Breast epithelium (tissue), 4 donors: ENCODE results near the gene CALHM6. TPM values are rescaled to one million over a fixed set of nuclear protein-coding genes. Genes with fewer than 3 reads are reported as not detected.

ENCODE experiments used
- DNase-seq, 2 donors: peaks; one replicate each; pipeline ENCODE4 v3.0.0-alpha.2; 2019; ENCODE audit warnings: low spot score in 2 of 2
- H3K27ac ChIP-seq, 2 donors: fragments of 200-600 bp; sonication (generic) in 1 of 2; one replicate each; pipeline ENCODE4 v1.5.1; 2016 to 2019; ENCODE audit warnings: mild to moderate bottlenecking in 1 of 2
- H3K27me3 ChIP-seq, 2 donors: fragments of 200-600 bp; sonication (generic) in 1 of 2; one replicate each; pipeline versions ENCODE4 v1.5.1 to v1.6.0; 2017 to 2019; ENCODE audit warnings: control low read depth in 1 of 2, mild to moderate bottlenecking in 1 of 2
- H3K36me3 ChIP-seq: fragments of 200-600 bp; one replicate; pipeline ENCODE4 v1.5.1; 2019
- H3K4me1 ChIP-seq, 2 donors: fragments of 200-600 bp; sonication (generic); one replicate each; pipeline ENCODE4 v1.5.1; 2016 to 2019; ENCODE audit warnings: control low read depth in 1 of 2
- H3K4me3 ChIP-seq, 3 donors: fragments of 200-600 bp; sonication (generic); 1 replicate in 2 of 3; 2 replicates in 1 of 3; pipeline ENCODE4 v1.5.1; 2016 to 2019; ENCODE audit warnings: mild to moderate bottlenecking in 3 of 3, moderate library complexity in 2 of 3
- H3K9me3 ChIP-seq, 2 donors: fragments of 200-600 bp; sonication (generic) in 1 of 2; one replicate each; pipeline ENCODE4 v1.5.1; 2016 to 2019; ENCODE audit warnings: control low read depth in 1 of 2
- CTCF ChIP-seq, 3 donors: fragments of 450-650 bp; IDR thresholded peaks; one replicate each; pipeline ENCODE4 v1.5.1; 2016 to 2017; ENCODE audit warnings: antibody characterized with exemption in 3 of 3, mild to moderate bottlenecking in 3 of 3, moderate library complexity in 3 of 3
- POLR2A ChIP-seq: fragments of 450-650 bp; IDR thresholded peaks from one replicate; pipeline ENCODE4 v1.6.1; 2016; ENCODE audit warnings: antibody characterized with exemption, mild to moderate bottlenecking, moderate library complexity
- POLR2AphosphoS5 ChIP-seq, 3 donors: sonication (generic); formaldehyde crosslinking; IDR thresholded peaks; one replicate each; pipeline ENCODE4 v1.6.1; 2017; ENCODE audit warnings: antibody characterized with exemption in 3 of 3
- intact Hi-C: fragments of 100-400 bp; cut with DNase I; formaldehyde crosslinking; loops from one replicate; pipeline ENCODE4 v1.15.1; 2023; ENCODE audit warnings: low total_unique reads
- total RNA-seq, 3 donors: library from RNA; depleted of rRNA; stranded (reverse); fragments of >200 nt; gene quantifications; one replicate each; pipeline ENCODE4 v1.1.0, GENCODE V29; 2016

Gene CALHM6
- total RNA-seq, 3 donors from 2014 or later, result 2.3 to 9.1 (median 8.3) TPM

- intact Hi-C loops, result no loop called here
- TF ChIP-seq POLR2A (no peak), POLR2AphosphoS5 (IDR thresholded peaks at IDR 0.05) (no peak), CTCF (IDR thresholded peaks at IDR 0.05) (no peak)
- Histone ChIP-seq H3K9me3 (no peaks in the 10 kb centered on the region), H3K4me1 (peaks cover 0 to 2% of the 10 kb centered on the region in 2 donors), H3K27me3 (no peaks in the 10 kb centered on the region), H3K36me3 (no peaks in the 10 kb centered on the region), H3K27ac (no peak overlapping the region), H3K4me3 (no peak overlapping the region)
- DNase-seq, result no peak
These were observed 16.1 kb upstream of the CALHM6 start for GRCh38 chr6:116445102-116445501.

GRCh38 chr6:116446399-116446798 is 14.8 kb upstream of the CALHM6 start:
- H3K4me3 ChIP-seq, result no peak overlapping the region
- intact Hi-C loops, result no loop called here
- DNase-seq, result no peak

GRCh38 chr6:116447052-116447451 is 14.1 kb upstream of the CALHM6 start:
- intact Hi-C loops, result no loop called here
- Histone ChIP-seq H3K27ac (no peak overlapping the region), H3K4me1 (peaks cover 0 to 2% of the 10 kb centered on the region in 2 donors), H3K27me3 (no peaks in the 10 kb centered on the region), H3K9me3 (no peaks in the 10 kb centered on the region), H3K36me3 (no peaks in the 10 kb centered on the region), H3K4me3 (no peak overlapping the region)
- no peak for TF ChIP-seq POLR2AphosphoS5 (IDR thresholded peaks at IDR 0.05)
- TF ChIP-seq CTCF (IDR thresholded peaks at IDR 0.05), result no peak
- no peak for TF ChIP-seq POLR2A
- no peak for DNase-seq

More at GRCh38 chr6:116446399-116446798, 14.8 kb upstream of the CALHM6 start:
- no peak for TF ChIP-seq POLR2A
- TF ChIP-seq POLR2AphosphoS5 (IDR thresholded peaks at IDR 0.05), result no peak
- no peak for TF ChIP-seq CTCF (IDR thresholded peaks at IDR 0.05)
- no peaks in the 10 kb centered on the region for H3K36me3 ChIP-seq
- H3K27ac ChIP-seq, result no peak overlapping the region
- H3K27me3 ChIP-seq, result no peaks in the 10 kb centered on the region
- peaks cover 0 to 2% of the 10 kb centered on the region in 2 donors for H3K4me1 ChIP-seq
- H3K9me3 ChIP-seq, result no peaks in the 10 kb centered on the region

- TF ChIP-seq CTCF (IDR thresholded peaks at IDR 0.05) (no peak), POLR2AphosphoS5 (IDR thresholded peaks at IDR 0.05) (no peak), POLR2A (no peak)
- Histone ChIP-seq H3K4me3 (no peak overlapping the region), H3K36me3 (no peaks in the 10 kb centered on the region), H3K27ac (no peak overlapping the region), H3K27me3 (no peaks in the 10 kb centered on the region), H3K4me1 (peaks cover 0 to 2% of the 10 kb centered on the region in 2 donors), H3K9me3 (no peaks in the 10 kb centered on the region)
- no peak for DNase-seq
- intact Hi-C loops, result no loop called here
These were observed 13.6 kb upstream of the CALHM6 start for GRCh38 chr6:116447496-116448011.

- H3K36me3 ChIP-seq, result no peaks in the 10 kb centered on the region
- TF ChIP-seq CTCF (IDR thresholded peaks at IDR 0.05) (no peak), POLR2AphosphoS5 (IDR thresholded peaks at IDR 0.05) (no peak), POLR2A (no peak)
- intact Hi-C loops, result no loop called here
- H3K4me3 ChIP-seq, result no peak overlapping the region
- H3K27ac ChIP-seq, result no peak overlapping the region
- no peaks in the 10 kb centered on the region for H3K27me3 ChIP-seq
- DNase-seq, result no peak
- no peaks in the 10 kb centered on the region for H3K9me3 ChIP-seq
- peaks cover 0 to 2% of the 10 kb centered on the region in 2 donors for H3K4me1 ChIP-seq
These were observed 11.6 kb upstream of the CALHM6 start for GRCh38 chr6:116449565-116449964.
